ENCODE data around the gene KIF5C. TPM values are rescaled to one million over a fixed set of nuclear protein-coding genes. Genes with fewer than 3 reads are reported as not detected.
"Not testable (repeated sequence)": the region's sequence is repeated elsewhere in the genome, so short reads cannot be mapped to it uniquely, and the experiment has no call there.

Gene KIF5C
- total RNA-seq, 2 experiments from 2014 or later, result 10.2 to 11.1 TPM

- no peak for ATAC-seq
Measured at GRCh38 chr2:148842050-148842449, 33.0 kb upstream of the KIF5C start.

DNA sequence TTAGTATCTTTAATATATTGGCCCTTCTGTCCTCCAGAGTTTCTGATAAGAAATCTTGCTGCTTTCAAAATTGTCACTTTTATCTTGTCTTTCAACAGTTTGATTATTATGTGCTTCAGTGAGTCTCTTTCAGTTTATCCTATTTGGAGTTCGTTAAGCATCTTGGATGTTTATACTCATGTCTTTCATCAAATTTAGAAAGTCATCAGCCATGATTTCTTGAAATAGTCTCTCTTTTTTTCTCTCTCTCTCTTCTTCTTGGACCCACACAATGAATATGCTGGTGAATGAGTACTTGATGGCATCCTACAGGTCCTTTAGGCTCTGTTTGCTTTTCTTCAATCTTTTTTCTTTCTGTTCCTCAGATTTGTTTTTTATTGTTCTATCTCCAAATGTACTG lies 26.9 kb upstream of the KIF5C start:
- intact Hi-C loops (cut with micrococcal nuclease), result no loop called here
- peaks cover 8% of the 10 kb centered on the region for H3K9me3 Mint-ChIP-seq
- POLR2A ChIA-PET, result no interaction called here
- no peak overlapping the region for H3K4me3 Mint-ChIP-seq
- no peaks in the 10 kb centered on the region for H3K4me1 Mint-ChIP-seq (ENCODE audit: low read depth)
- H3K27ac Mint-ChIP-seq, result no peak overlapping the region
- H3K27me3 Mint-ChIP-seq, result peaks cover 12% of the 10 kb centered on the region
- DNase-seq, result no peak
- peaks cover 6% of the 10 kb centered on the region for H3K36me3 Mint-ChIP-seq (ENCODE audit: low read depth)
- no peak for ATAC-seq
- CTCF ChIA-PET, result no interaction called here
- TF ChIP-seq, protein P1, sequence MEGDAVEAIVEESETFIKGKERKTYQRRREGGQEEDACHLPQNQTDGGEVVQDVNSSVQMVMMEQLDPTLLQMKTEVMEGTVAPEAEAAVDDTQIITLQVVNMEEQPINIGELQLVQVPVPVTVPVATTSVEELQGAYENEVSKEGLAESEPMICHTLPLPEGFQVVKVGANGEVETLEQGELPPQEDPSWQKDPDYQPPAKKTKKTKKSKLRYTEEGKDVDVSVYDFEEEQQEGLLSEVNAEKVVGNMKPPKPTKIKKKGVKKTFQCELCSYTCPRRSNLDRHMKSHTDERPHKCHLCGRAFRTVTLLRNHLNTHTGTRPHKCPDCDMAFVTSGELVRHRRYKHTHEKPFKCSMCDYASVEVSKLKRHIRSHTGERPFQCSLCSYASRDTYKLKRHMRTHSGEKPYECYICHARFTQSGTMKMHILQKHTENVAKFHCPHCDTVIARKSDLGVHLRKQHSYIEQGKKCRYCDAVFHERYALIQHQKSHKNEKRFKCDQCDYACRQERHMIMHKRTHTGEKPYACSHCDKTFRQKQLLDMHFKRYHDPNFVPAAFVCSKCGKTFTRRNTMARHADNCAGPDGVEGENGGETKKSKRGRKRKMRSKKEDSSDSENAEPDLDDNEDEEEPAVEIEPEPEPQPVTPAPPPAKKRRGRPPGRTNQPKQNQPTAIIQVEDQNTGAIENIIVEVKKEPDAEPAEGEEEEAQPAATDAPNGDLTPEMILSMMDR (IDR thresholded peaks at IDR 0.05), result no peak

More at GRCh38 chr2:148842050-148842449, 33.0 kb upstream of the KIF5C start:
- CTCF ChIA-PET, result no interaction called here
- Mint-ChIP-seq H3K4me3 (no peak overlapping the region), H3K27me3 (peaks cover 1% of the 10 kb centered on the region), H3K4me1 (ENCODE audit: low read depth) (no peaks in the 10 kb centered on the region), H3K36me3 (ENCODE audit: low read depth) (no peaks in the 10 kb centered on the region), H3K27ac (no peak overlapping the region), H3K9me3 (peaks cover 4% of the 10 kb centered on the region)
- TF ChIP-seq, protein P1 (IDR thresholded peaks at IDR 0.05), result no peak
- POLR2A ChIA-PET, result no interaction called here
- intact Hi-C loops (cut with micrococcal nuclease), result no loop called here
- DNase-seq, result no peak

DNA sequence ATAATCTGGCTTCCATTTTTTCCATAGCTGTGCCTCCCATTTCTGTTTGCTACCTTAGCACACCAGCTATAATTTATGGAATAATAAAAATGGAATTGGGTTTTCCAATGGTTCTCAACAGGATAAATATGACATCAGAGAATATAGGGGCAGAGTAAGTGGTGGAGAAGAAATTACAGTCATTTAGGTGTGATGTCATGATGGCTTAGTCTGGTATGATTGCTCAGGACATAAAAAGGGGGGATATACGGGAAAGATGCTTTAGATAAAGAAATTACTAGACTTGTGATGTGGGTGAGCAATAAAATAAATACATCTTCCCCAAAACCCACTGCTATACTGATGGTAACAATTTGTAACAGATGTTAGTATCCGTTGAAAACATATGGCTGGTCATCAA lies 21.6 kb upstream of the KIF5C start:
- ATAC-seq (no peak), DNase-seq (no peak)
- Mint-ChIP-seq H3K27me3 (peaks cover 25% of the 10 kb centered on the region), H3K9me3 (peaks cover 3% of the 10 kb centered on the region), H3K4me1 (ENCODE audit: low read depth) (no peaks in the 10 kb centered on the region), H3K36me3 (ENCODE audit: low read depth) (no peaks in the 10 kb centered on the region), H3K4me3 (no peak overlapping the region), H3K27ac (no peak overlapping the region)
- TF ChIP-seq, protein P1 (IDR thresholded peaks at IDR 0.05), result no peak
- CTCF ChIA-PET, result interaction anchor here (0.7 to 1.5 kb wide), 4 partner anchors 10 to 267 kb away, joined by 3 to 5 read pairs (median 3); no protein-coding TSS in a partner anchor
- intact Hi-C loops (cut with micrococcal nuclease), result no loop called here
- POLR2A ChIA-PET, result no interaction called here

- H3K27ac Mint-ChIP-seq, result no peak overlapping the region
- CTCF ChIA-PET, result interaction anchor here (1.3 kb wide), 1 partner anchor 42 kb away, joined by 3 read pairs; no protein-coding TSS in a partner anchor
- TF ChIP-seq, protein P1 (IDR thresholded peaks at IDR 0.05), result no peak
- H3K9me3 Mint-ChIP-seq, result no peaks in the 10 kb centered on the region
- POLR2A ChIA-PET, result interaction anchor here (0.5 kb wide), 1 partner anchor 245 kb away, joined by 3 read pairs; no protein-coding TSS in a partner anchor
- intact Hi-C loops (cut with micrococcal nuclease), result no loop called here
- DNase-seq (no peak), ATAC-seq (no peak)
- no peaks in the 10 kb centered on the region for H3K36me3 Mint-ChIP-seq (ENCODE audit: low read depth)
- no peaks in the 10 kb centered on the region for H3K4me1 Mint-ChIP-seq (ENCODE audit: low read depth)
- no peak overlapping the region for H3K4me3 Mint-ChIP-seq
- peaks cover 14% of the 10 kb centered on the region for H3K27me3 Mint-ChIP-seq
Measured at GRCh38 chr2:148860037-148860436, 15.0 kb upstream of the KIF5C start.

DNA sequence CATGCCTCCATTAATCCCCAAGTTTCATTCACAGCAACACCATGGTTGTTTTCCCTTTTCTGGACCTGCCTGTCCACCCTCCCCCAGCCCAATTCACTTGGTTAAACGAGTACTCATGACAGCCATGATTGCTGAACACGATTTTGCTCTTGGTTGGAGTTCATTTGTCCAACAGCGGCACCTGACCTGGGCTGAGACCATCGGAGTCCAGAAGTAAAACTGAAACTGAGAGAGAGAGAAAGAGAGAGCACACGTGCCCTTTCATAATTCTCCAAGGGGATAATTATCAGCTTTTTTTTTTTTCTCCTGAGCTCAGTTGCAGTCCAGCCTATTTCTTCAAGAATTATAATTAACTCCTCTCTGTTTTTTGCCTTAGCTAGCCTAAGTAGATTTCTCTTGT lies 13.7 kb upstream of the KIF5C start:
- Mint-ChIP-seq H3K4me3 (no peak overlapping the region), H3K27me3 (peaks cover 16% of the 10 kb centered on the region), H3K4me1 (ENCODE audit: low read depth) (no peaks in the 10 kb centered on the region), H3K9me3 (no peaks in the 10 kb centered on the region), H3K27ac (no peak overlapping the region), H3K36me3 (ENCODE audit: low read depth) (no peaks in the 10 kb centered on the region)
- no peak for ATAC-seq
- intact Hi-C loops (cut with micrococcal nuclease), result no loop called here
- ChIA-PET CTCF (no interaction called here), POLR2A (no interaction called here)
- TF ChIP-seq, protein P1 (IDR thresholded peaks at IDR 0.05), result no peak
- no peak for DNase-seq

- POLR2A ChIA-PET, result not testable (repeated sequence)
Measured at GRCh38 chr2:148862478-148862877, 12.5 kb upstream of the KIF5C start.

More at GRCh38 chr2:148862478-148862877, 12.5 kb upstream of the KIF5C start:
- peaks cover 13% of the 10 kb centered on the region for H3K27me3 Mint-ChIP-seq
- H3K27ac Mint-ChIP-seq; H3K4me3 Mint-ChIP-seq; ATAC-seq; H3K4me1 Mint-ChIP-seq (ENCODE audit: low read depth); H3K9me3 Mint-ChIP-seq; DNase-seq; CTCF ChIA-PET; H3K36me3 Mint-ChIP-seq (ENCODE audit: low read depth); intact Hi-C loops (cut with micrococcal nuclease): not testable (repeated sequence)

Measured in activated CD8-positive, alpha-beta T cell treated with anti-CD3 and anti-CD28 coated beads for 36 hours (primary cell).